SH-SY5Y (cell line): ENCODE data around the gene SCTR.

Source experiments
- GATA2 ChIP-seq: IDR thresholded peaks from 2 replicates; pipeline ENCODE4 v1.6.1; 2011; ENCODE audit warnings: mild to moderate bottlenecking, low read depth, low read length
- GATA3 ChIP-seq: IDR thresholded peaks from 2 replicates; pipeline ENCODE4 v1.6.1; 2011; ENCODE audit warnings: low read depth, mild to moderate bottlenecking, low read length, moderate library complexity

DNA sequence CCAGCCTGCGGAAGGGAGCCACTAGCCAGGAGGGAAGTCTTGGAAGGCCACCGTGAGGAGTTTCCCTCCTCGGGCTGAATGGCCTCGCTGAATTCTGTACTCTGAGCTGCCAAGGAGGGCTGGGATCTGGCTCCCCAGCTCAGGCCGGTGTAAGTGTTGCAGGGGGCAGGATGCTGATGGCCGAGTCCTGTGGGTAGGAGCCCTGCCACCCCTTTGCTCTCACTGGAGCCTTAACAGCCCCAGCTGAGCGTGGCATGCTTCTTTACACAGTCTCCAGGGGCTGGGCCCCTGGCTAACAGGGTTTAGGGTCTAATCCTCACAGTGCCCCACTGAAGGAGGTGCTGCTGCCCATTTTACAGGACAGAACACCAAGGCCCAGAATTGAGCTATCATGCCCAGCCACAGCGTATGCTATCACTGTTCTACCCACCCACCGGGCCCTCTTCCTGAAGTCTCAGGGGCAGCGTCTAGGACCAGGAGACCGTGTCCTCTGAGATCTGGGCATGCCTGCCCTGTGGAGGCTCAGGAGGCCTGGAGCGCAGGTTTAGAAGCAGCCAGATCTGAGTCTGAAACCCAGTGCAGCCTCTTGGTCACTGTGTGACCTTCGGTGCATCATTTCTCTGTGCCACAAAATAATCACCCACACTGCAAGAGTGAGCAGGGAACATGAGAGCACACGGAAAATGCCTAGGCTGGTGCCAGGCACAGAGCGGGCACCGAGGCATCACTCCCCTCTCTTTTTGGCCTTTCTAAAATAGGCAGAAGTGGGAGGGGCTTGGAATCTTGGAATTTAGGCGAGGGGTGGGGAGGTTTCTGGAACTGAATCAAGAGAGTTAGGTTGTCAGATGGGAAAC lies 49.7 kb downstream of the SCTR start:
- TF ChIP-seq GATA2 (no peak), GATA3 (no peak)
